HG02884 (cell line): Measurements from ENCODE around the gene B4GALT4.
"Not testable (repeated sequence)": the region's sequence is repeated elsewhere in the genome, so short reads cannot be mapped to it uniquely, and the experiment has no call there.

ENCODE experiments used
- ATAC-seq: cut with Tn5 transposase; IDR thresholded peaks from one replicate; pipeline ENCODE4 v1.9.1; 2021; ENCODE audit warnings: mild to moderate bottlenecking, moderate library complexity; ENCODE audit not compliant: unreplicated experiment

The B4GALT4 gene

DNA sequence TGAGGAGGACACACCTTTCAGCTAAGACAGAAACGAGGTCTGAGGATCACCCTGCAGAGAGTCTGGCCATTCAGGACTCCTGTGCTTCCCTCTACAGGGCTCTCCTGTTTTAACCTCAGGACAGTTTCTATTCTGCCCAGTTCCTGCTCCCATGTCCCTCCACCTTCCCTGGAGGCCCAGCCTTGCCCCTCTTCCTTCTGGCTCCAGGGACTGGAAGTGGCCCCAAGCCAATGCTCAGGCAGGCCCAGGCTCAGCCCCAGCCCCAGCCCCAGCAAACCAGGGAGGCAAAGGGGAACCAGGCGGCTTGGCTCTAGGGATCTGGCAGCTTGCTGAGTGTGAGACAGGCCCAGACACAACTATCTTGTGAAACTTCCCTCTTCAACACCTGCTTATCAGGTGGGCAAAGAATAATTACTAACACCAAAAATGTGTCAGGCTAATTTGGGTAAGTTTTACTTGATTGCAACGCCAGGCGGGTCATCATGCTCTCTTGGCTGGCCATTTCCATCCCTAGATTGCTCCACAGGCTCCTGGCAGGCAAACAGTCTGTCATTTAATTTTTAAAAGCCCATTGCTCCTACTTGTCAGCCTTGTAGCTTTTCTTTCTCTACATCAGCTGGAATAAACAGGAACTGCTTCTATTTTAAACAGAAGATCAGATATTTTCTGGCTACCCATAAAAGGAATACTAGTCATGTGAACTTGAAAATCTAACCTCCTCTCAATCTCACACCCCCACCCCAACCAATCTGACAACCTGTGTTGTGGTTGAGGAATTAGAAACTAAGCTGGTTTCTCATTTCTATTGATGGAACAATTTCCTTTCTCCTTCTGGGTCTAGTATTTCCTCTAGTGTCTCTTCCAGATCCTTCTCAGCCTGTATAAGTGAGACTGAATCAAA lies 33.8 kb downstream of the B4GALT4 start:
- no peak for ATAC-seq

DNA sequence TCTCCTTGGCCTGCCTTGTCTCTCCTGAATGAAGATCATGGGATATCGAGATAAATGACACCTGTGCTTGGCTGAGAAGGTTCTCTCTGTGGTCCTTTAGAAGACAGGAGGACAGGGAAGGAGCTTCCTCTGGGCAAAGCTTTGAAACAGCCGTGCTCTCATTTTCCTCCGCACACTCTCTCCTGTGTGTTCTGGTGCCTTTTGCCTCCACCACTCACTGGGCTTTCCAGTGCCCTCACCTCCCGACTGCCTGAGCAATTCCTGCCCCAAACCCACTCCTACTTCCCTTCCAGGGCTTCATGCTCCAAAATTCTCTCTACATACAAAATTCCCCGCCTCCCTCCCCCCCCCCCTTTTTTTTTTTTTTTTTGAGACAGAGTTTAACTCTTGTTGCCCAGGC lies 35.0 kb downstream of the B4GALT4 start:
- no peak for ATAC-seq

DNA sequence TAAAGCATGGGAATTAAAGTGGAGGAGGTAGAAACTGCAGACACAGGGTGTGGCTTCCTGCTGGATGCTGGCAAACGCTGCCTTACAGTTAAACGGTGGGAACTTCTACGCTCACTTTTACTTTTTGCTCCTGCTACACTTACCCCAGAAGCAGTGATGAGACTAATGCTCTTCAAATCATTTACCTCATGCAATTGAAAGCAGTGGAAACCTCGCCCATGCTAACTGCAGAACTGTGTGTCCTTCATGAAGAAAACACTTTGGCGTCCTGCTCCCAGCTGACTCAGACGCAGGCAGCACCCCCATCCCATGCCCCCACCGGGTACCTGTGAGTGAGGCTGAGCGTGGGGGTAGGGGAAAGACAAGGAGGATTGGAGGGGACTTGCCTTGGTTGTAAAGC lies 35.5 kb downstream of the B4GALT4 start:
- no peak for ATAC-seq

DNA sequence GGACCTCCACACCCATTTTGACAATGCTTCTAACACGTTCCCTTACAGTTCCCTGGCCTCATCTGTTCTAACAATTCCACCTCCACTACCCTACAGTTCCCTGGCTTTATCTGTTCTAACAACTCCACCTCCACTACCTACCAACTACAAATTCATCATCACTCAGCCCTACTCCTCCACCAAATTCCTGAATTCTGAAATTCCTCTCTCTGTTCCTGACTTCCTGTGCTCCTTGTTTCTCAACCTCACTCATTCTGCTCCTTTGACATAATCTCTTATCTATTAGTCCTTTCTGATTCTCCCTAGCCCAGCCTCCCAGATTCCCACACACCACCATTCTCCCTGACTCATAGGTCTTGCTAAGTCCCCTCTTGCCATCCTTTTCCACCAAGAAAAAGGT lies 44.8 kb downstream of the B4GALT4 start:
- ATAC-seq, result no peak

DNA sequence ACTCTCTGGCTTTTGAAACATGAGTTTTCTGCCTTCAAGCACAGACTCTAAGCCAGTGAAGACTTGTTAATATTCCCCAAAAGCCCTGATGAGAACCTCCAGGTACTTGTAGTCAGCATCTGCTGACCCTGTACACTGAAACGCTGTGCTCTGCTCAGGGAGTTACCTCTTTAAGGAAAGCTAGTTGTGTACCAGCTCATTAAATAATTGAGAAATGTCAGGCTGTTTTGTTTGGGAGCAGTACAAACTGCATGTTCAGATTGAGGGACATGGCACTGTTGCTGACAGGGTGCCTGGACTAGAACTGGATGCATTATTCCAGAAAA lies 45.6 kb downstream of the B4GALT4 start:
- no peak for ATAC-seq

DNA sequence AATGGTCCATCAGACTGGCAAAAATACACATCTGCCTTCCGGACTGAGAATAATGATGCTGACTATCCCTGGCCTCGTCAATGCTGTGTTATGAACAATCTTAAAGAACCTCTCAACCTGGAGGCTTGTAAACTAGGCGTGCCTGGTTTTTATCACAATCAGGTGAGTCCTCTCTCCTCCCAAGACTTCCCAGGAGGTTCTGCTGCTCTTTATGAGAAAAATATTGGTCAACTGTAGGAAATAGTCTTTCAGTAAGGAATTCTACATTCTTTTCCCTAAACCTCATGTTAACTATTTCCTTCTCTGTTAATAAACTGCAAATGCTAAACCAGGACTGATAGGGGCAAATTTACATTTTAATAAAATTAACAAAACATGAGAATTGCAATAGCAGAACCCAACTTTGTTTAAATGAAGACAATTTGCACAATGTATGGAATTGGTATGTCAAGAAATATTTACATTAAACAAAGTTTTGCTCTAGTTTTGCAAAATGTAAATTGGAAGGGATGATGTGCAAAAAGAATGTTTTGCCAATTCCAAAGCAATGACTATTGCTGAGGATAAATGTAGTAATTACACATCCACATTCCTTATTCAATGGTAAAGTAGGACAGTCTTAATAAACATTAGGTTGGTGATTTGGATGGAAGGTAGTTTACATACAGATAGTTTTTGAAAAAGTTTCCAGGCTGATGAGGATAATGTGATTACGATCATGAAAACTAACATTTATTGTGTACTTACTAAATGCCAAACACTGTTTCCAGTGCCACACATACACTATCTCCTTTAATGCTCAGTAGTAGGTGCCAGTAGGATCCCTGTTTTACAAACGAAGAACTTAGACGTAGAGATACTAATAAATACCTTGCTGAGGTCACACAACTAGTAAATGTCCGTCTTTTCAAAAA lies 46.2 kb downstream of the B4GALT4 start:
- ATAC-seq, result no peak

DNA sequence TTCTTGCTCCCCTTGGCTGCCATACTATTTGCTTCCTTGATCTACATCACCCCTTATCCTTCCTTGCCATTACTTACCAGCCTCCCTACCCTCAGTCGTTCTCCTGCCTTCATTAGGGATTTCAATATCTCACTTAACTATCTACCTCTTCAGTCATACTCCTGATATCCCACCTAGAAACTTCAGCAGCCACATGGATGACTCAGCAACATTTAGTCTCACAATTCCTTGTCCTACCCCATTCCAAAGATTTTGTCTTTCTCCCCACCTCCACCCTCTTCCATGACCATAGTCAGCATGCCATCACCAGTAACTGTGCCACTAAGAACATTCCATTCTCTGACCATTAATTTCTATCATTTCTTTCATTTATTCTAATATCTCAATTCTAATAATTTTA lies 48.9 kb downstream of the B4GALT4 start:
- ATAC-seq, result no peak

DNA sequence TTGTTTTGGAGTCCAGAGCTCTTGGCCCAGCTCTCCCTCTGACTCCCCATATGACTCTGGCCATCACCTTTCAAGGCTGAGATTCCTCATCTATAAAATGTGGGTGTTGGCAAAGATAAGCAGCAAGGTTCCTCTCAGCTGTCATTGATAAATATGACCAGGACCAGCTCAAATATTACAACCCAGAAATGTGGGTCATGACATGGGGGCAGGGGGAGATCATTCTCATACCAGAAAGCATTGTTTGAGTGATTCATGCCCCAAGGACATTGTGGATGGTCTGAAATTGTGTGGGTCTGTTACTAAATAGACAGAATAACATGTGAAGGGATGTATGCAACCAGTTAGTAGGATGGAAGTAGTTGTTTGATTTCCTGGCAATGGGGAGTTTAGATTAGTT lies 53.4 kb downstream of the B4GALT4 start:
- ATAC-seq, result no peak

DNA sequence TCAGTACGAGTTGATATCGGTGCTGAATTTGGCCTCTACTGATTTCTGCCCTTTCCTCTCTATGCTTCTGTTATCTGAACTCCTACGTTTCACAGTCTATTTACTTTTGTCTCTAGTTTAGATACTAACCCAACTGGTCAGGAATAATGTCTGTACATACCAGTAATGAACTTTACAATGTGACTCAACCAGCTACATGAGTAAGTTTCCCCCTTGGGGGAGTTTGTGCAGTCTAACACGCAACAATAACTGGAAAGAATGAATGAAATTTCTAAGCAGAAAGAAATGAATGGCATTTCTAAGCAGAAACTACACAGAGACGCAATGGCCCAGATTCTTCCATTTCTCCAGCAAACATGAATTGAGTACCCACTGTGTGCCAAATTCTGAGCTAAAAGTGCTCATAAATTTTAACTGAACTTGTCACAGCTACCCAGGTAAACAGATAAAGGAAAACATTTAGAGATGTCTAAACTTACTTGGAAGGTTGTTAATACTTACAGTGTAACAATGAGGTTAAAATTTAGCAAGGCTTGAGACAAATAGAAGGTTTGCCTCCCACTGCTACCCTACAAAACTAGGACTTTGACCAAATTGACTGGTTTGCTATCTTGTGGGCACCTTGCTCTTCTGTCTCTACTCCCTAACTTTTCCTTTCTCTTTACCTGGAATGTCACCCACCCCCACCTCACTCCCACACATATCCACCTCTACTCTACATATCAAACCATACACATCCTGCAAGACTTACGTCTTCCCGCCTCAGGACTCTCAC lies 55.7 kb downstream of the B4GALT4 start:
- ATAC-seq, result no peak

DNA sequence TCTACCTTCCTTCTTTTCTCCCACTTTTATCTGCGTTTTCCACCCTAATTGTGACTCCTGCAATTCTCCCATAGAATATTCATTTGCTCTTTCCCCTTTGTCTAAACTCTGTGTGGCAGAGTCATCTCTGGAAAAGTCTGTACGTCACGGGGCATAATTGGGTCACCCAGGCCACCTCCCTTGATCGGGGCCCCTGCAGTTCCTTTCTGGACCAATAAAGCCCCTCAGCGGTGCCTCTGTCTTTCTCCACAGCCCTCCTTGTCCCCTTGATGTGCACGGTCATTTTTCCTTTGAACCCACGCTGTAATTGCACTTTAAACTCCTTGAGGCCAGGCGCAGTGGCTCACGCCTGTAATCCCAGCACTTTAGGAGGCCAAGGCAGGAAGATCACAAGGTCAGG lies 56.6 kb downstream of the B4GALT4 start:
- ATAC-seq, result no peak

DNA sequence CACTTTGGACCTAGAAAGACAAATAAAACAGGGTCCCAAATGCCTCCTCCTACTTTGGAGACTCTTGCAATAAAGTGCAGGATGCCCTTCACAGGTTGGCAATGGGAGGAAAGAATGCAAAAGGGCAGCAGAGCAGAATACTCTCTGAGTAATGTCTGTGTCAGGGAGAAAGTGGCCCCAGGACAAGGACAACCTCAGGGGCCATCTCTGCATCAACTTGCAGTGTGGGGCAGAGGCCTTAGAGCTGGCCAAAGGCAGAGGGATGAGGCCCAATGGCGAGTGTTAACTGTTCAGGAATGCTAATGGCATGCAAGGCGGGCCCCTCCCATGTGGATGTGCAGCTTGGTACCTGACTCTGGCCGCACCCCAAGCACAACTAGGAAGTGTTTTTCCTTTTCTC lies 58.9 kb downstream of the B4GALT4 start:
- ATAC-seq, result no peak

DNA sequence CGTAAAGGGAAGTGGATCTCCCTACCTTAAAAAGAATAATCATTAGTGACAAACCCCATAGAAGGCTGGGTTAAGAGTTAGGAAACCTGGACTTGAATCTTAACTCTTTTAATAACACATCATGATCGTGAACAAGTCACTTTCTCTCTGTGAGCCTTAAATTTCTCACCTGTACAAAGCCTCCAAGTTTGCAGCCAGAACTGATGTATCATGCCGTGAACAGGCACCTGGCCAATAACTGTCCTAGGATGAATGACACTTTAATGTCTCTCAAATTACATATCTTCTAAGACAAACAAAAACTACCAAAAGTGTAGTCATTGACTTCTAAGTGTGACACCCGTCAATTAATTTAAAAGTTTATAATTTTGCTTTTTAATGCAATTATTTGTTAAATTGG lies 63.4 kb downstream of the B4GALT4 start:
- ATAC-seq, result no peak

DNA sequence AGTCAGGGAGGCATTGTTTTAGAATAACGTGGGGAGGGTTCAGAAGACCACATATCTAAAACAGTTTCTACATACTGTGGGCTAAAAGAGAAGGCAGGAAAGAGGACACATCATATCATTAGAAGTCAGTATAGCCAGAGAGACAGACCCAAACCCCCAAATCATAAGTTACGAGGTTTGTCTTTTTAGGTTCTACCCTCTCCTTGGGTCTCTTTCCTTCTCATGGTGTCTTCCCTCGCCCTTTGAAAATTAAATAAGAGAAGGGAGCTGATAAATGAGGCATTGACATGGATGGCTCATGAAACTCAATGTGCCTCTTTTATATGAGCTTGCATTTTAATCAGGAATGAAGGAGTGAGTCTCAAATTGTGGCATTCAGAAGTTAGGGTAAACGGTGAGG lies 63.9 kb downstream of the B4GALT4 start:
- no peak for ATAC-seq

DNA sequence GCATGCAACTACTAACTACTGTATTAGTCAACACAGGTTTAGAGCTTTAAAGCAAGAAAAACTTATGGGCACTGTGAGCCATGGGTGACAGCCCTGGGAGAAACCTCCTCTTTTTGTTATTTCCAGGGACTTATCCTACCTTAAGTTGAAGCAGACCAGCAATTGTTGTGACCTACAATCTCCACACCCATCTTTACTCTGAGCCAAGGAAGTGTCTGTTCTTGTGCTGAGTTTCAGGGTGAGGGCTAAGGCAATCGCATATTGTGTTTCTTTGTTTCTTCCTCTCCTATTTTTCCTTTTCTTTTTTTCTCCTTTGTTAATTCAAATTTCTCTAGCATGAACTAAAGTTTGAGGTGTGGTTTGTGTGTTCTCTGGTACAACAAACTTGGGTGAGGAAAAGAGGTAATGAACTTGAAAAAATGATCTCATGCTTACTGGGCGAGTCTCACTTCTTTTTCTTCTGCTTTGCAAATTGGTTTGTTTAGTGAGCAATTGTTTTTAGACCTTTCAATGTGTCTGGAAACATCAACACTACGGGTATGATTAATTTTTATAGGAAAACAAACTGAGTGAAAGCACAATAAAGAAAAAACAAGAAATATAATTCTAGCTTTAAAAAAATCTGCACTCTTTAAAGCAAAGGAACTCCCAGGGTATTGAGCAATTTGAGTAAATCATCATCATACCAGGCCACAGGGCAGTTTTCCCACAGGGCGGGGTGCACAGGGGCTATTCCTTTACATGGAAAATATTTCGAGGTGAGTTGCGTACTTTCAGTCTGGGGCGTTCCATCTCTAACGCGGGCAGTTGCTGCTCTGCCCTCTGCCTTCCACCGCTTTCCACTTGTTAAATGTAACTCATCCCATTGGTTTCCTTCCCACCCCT lies 64.6 kb downstream of the B4GALT4 start:
- no peak for ATAC-seq

DNA sequence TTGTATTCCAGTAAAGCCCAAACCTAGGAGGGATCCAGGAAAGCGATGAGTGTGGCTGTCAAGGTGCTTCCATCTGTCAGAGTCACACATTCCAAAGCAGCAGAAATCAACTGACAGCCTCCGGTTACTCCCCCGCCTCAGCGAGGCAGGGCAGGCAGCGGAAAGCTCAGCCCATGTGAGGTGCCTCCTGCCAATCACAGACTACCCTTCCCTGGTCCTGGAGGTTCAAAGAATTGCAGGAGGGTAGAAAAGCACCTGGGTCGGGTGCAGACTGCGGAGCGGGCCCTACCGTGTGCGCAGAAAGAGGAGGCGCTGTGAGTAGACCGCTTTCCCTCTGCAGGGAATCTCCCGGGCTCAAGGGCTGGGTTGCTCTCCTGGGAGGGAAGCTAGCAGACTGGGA lies 67.4 kb downstream of the B4GALT4 start, which contains the start of gene UPK1B:
Gene UPK1B, plus strand, starts transcription at position 274 of the 400 bp plus-strand sequence. CDS start 13,144 bp downstream, outside the sequence.
- no peak for ATAC-seq

DNA sequence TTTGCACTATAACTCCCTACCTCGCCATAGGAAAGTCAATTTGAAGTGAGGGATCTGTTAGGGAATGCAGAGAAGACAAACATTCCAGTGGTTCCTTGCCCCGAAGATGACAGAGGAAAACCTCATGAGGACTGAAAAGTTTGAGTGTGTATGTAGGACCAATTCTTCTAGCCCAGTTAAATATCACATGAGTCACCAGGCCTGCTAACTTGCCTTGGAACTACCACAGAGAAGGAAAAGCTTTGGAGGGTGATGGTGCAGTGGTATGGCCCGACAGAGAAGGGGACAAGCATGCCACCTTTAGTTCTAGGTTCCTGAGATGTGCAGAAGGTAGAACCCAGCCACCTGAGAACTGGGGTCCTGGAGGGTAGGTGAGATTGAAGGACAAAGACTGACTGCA lies 69.9 kb downstream of the B4GALT4 start:
- ATAC-seq, result no peak

DNA sequence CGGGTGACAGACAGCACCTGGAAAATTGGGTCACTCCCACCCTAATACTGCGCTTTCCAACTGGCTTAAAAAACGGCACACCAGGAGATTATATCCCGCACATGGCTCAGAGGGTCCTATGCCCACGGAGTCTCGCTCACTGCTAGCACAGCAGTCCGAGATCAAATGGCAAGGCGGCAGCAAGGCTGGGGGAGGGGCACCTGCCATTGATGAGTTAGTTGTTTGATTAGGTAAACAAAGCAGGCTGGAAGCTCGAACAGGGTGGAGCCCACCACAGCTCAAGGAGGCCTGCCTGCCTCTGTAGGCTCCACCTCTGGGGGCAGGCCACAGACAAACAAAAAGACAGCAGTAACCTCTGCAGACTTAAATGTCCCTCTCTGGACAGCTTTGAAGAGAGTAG lies 75.9 kb downstream of the B4GALT4 start:
- not testable (repeated sequence) for ATAC-seq
